HG02970 (cell line): ENCODE measurements around the gene COL5A1.
"Not testable (repeated sequence)": the region's sequence is repeated elsewhere in the genome, so short reads cannot be mapped to it uniquely, and the experiment has no call there.

Source experiments
- ATAC-seq: cut with Tn5 transposase; IDR thresholded peaks from one replicate; pipeline ENCODE4 v1.9.1; 2021; ENCODE audit warnings: mild to moderate bottlenecking, moderate library complexity, moderate number of reproducible peaks; ENCODE audit not compliant: unreplicated experiment, low FRiP score

Gene COL5A1

GRCh38 chr9:134670851-134671281, 29.3 kb downstream of the COL5A1 start:
- no peak for ATAC-seq

DNA sequence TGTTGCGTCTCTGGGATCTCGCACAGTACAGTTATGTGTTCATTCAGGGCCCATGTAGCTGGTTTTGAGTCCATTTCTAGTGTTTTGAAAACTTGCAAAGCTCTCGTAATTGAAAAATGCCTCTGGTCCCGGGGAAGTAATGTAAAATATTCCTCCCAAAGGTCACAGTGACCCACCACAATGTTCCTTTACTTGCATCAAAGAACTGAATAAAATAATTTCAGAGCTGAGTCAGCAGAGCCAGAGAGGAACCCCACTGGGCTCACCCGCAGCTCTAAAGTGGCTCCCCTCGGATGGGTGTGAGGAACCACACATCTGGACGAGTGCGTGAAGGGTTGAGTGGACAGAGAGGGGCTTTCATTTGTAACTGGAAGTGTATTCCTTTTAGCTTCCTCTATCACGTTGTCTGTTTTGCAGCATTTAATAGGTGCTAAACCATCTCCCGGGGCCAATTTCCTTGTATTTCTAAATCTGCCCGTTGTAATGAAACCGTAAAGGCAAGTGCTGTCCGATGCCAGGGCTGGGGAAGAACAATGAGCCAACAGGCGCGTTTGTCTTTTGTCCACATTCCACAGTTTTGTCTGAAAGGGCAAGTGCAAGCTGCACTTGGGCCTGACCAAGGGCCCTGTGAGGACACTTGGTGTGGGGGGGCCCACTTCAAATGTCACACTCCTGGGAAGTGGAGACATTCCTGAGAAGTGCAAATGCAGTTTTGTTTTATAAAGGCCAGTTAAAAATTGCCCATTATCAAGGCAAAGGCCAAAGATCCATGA, 29.9 kb downstream of the COL5A1 start:
- no peak for ATAC-seq

GRCh38 chr9:134676361-134676760, 34.8 kb downstream of the COL5A1 start:
- ATAC-seq = no peak

DNA sequence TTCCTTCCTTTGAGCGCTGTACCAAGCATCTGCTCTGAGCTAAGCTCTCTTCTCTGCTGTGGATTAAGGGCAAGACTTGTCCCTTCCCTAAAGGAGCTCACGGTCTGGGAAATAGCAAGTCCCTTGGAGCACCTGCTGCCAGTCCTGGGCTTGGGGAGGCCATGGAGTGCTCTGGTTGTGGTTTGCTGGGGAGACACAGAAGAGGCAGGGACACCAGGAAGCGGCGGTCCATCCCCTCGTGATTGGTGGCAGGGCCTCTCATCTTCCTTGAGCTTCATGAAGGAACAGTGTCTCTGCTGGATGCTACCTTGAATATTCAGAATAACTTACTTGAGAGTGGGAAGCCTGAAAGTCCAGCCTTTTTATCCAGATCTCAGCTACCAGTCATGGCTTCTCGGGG, 35.3 kb downstream of the COL5A1 start:
- ATAC-seq = no peak

DNA sequence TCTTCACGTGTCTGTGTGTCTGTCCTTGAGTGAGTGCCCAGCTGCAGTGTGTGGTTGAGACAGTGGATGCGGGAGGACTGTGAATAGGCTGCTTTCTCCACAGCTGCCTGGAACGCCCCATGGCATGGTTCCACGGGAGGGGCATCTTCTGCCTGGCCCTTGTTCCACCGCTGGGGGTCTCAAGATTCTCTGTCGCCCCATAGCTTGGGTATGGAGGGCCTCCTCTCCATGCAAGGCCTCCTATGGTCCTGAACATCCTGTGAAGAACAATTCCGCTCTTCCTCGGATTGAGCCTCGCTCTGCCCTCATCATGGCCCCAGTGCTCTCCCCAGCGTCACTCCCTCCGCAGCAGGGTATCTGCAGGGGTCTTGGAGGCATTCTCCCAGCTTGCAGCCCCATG, 36.1 kb downstream of the COL5A1 start:
- ATAC-seq = no peak

DNA sequence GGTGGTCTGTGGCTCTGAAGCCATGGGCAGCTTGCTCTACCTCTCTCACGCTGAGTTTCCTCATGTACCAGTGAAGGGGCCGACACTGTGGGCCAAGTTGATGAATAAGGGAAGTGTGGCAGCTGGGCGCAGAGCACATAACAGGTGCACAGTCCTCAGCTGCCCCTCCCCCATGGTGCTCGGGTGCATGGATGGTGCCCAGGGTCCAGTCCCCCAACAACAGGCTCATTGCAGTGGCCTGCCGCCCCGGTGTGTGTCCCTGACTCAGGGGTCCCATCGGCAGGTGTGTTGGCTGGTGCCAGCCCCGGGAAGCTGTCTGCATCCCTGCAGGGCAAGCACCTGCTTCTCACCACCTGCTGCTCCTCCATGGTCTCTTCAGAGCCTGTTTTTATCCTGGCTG, 36.6 kb downstream of the COL5A1 start:
- no peak for ATAC-seq

- ATAC-seq = no peak
Observed at GRCh38 chr9:134678666-134679443, 37.3 kb downstream of the COL5A1 start.

- no peak for ATAC-seq
Observed at GRCh38 chr9:134679616-134680392, 38.2 kb downstream of the COL5A1 start.

DNA sequence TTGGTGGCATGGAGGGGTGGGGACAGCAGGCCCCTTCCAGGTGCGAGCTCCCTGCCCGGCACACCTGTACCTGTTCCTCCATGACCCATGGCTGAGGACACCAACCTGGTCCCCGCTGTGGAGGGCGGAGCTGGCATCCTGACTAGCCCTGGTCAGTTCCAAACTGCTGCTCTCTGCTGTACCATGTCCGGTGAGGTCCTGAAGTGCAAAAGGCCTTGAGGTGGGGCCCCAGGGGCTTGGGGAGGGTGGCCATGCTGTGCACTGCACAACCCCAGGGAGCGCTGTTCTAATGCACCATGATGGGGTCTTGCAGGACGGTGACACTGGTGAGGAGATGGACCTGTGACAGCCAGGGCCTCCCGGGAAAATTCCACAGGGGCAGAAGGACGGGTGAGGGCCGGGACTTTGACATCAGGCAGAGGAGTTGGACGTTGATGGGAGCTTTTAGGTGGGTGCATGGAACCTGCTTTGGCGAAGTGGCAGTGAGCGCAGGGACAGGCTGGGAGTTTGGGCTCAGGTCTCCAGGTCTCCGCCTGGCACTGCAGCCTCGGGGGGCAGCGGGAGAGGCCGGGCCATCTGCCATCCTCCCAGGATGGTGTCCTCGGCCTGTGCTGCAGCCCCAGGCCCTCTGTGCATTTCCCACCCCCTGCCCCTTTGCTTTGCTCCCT, 38.9 kb downstream of the COL5A1 start:
- no peak for ATAC-seq

DNA sequence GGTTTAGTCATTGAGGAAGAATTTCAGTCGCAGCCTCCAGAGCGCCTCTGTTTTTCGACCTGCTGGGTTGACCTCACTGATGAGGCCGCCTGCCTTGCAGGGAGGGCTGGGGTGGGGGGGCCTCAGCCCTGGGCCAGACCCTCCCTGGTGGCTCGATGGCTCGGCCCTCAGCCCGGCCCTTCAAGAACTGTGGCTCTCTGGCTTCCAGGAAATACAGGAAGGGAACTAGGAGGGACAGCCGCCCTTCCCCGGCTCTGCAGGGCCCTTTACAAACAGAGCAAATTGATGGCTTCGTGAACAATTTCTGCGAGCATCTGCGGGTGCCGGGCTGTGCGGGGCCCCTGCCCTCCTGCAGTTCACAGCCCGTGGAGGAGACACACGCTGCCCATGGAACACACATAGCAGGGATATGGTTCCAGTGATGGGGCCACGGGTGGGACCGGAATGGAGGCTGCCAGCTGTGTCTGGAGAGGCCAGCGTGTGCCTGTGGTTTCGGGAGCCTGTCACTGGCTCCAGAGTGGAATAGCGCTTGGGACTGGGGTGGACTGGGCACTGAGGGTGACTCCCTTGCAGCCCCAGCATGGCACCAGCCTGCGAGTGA, 39.6 kb downstream of the COL5A1 start:
- ATAC-seq = no peak

DNA sequence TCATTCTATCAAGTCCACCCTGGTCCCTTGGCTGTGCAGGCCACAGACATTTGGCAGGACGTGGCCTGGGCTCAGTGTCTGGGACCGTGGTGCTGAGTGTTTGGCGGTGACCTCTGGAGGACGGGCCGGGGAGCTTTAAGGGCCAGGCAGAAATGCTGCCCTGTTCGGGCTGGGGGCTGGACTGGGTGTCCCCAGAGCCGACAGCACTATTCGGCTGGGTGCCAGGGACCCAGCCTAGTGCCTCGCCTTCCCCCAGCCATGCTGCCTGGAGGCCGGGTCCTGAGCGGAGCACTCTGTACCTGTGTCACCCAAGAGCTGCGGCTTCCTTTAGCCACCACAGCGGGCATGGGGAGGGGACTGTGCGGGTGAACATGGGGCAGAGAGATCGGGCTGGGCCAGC, 40.4 kb downstream of the COL5A1 start:
- no peak for ATAC-seq

- ATAC-seq = no peak
Observed at GRCh38 chr9:134682651-134683364, 41.2 kb downstream of the COL5A1 start.

DNA sequence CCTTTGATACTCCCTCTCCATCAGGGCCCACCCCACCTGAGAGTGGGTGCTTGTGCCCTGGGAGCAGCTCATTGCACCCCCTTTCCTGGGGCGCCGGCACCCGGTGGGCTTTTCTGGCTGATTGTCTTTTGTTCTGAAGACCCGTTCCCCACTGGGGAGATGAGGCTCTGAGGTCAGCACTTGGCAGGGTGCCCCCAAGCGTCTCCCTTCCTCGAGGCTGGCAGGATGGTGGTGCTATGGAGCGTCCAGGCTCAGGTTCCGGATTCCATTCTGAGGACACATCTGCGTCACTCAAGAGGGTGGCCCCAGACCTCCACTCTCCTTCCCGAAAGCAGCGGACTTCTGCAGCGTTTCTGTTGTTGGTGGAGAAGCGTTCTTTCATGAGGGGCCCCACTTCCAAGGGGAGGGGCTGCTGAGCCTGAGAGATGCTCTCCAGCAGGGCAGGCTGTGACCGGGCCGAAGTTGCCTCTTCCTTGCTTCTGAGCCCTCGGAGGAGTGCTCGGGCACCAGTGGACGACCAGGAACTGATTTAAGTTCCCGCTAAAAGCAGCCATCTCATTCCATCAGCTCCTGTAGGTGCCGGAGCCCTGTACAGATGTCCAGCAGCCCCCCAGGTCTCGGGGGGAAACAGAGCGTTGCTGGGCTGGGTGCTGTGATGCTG, 42.2 kb downstream of the COL5A1 start:
- no peak for ATAC-seq

DNA sequence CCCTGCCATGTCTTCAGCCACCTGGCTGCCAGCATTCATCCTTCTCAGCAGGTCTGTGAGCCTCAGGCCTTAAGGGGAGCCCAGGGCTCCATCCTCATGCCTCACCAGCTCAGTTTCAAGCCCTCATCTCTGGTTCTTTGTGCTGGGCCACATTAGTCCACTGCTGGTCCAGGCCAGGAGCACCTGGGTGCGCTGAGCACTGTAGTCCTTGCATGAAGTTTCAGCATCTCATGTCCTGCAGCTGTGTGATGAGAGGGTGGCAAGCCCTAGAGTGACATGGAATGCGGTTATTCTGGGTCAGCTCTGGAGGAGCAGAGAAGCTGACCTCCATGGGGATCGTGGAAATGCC, 42.7 kb downstream of the COL5A1 start:
- ATAC-seq = no peak

DNA sequence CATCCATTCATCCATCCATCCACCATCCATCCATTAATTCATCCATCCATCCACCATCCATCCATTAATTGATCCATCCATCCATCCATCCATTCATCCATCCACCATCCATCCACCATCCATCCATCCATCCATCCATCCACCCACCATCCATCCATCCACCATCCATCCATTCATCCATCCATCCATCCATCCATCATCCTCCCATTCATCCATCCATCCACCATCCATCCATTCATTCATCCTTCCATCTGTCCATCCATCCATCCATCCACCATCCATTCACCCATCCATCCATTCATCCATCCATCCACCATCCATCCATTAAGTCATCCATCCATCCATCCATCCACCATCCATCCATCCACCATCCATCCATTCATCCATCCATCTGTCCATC, 43.3 kb downstream of the COL5A1 start:
- ATAC-seq = not testable (repeated sequence)

GRCh38 chr9:134685784-134686183, 44.2 kb downstream of the COL5A1 start:
- ATAC-seq = no peak

- ATAC-seq = no peak
Observed at GRCh38 chr9:134686896-134687295, 45.3 kb downstream of the COL5A1 start.

- ATAC-seq = no peak
Observed at GRCh38 chr9:134687556-134687955, 46.0 kb downstream of the COL5A1 start.

DNA sequence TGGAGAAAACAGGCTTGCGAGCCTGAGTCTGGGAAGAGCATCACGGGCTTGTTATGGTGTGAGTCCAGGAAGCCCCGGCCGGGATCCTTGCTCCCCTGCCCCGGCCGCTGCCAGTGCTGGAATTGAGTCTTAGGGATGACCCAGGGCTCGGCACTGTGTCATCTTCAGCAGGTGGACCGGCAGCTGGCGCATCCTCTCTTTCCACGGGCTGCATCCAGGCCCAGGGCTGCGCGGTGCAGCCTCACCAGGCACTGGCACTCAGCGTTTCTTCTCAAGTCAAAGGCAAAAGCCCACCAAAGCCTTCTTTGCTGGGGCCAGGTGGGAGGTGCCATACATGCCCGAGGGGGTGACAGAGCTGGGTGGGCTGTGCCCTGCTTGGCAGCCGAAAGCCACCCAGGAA, 46.6 kb downstream of the COL5A1 start:
- no peak for ATAC-seq
